Fibroblast of pulmonary artery (primary cell): ENCODE measurements around the gene METTL9.

ENCODE experiments used
- DNase-seq: peaks from one replicate; pipeline ENCODE4 v3.0.0-alpha.2; 2010; ENCODE audit warnings: low read depth
- H3K4me3 ChIP-seq: replicated peaks from 2 replicates; pipeline ENCODE4 v1.5.1; 2011; ENCODE audit warnings: low read depth, mild to moderate bottlenecking, control low read depth, low read length, moderate library complexity
- TF ChIP-seq, protein P1 (sequence below): IDR thresholded peaks from 2 replicates; pipeline ENCODE4 v1.5.1; 2011; ENCODE audit warnings: mild to moderate bottlenecking, control low read depth, low read length, inconsistent platforms; ENCODE audit errors: missing control alignments

The METTL9 gene

DNA sequence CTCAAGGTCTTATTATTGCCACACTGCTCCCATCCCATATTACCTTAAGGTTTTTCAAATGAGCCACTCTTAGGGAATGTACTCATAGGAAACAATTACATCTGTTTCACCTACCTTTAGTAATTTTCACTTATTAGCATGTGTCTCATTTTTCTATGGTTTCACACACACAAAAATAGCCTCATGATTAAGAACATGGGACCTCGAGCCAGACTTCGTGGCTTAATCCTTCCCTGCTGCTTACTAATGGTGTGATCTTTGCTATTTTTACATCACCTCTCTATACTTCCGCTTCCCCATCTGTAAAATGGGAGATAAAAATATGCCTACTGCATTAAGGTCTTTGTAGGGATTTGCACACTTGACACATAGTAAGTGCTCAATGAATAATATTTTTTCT lies 102.9 kb downstream of the METTL9 start:
- no peak overlapping the region for H3K4me3 ChIP-seq
- TF ChIP-seq, protein P1, sequence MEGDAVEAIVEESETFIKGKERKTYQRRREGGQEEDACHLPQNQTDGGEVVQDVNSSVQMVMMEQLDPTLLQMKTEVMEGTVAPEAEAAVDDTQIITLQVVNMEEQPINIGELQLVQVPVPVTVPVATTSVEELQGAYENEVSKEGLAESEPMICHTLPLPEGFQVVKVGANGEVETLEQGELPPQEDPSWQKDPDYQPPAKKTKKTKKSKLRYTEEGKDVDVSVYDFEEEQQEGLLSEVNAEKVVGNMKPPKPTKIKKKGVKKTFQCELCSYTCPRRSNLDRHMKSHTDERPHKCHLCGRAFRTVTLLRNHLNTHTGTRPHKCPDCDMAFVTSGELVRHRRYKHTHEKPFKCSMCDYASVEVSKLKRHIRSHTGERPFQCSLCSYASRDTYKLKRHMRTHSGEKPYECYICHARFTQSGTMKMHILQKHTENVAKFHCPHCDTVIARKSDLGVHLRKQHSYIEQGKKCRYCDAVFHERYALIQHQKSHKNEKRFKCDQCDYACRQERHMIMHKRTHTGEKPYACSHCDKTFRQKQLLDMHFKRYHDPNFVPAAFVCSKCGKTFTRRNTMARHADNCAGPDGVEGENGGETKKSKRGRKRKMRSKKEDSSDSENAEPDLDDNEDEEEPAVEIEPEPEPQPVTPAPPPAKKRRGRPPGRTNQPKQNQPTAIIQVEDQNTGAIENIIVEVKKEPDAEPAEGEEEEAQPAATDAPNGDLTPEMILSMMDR: no peak
- no peak for DNase-seq

GRCh38 chr16:21703156-21703555 lies 103.8 kb downstream of the METTL9 start:
- DNase-seq: no peak
- H3K4me3 ChIP-seq: no peak overlapping the region
- TF ChIP-seq, protein P1: no peak

DNA sequence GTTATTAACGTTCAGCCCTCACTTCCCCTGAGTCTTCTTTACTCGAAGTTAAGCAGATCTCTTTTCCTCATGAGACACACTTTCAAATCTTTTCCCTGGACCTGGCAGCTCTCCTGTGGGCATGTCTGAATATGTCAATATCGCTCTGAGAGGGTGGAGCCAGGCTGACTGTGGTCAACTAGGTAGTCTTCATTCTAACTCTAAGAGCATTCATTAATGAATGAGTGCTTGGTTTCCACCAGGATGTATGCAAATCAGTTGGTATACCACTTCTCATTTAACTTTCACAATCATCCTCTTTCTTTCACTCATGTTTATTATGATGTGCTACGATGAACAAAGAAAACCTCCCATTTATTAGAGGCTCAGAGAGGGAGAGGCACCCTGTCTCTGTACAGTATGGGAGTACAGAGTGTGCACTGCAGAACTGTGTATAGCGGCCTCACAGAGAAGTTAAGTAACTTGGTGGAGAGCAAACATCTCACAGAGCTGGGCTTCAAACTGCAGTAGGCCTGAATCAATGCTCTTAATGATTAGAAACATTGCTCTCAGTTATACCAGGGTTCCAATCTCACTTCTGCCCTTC lies 104.3 kb downstream of the METTL9 start:
- TF ChIP-seq, protein P1: no peak
- no peak overlapping the region for H3K4me3 ChIP-seq
- no peak for DNase-seq

- TF ChIP-seq, protein P1: no peak
These were observed 104.9 kb downstream of the METTL9 start for GRCh38 chr16:21704266-21704665.

GRCh38 chr16:21704733-21705132 lies 105.4 kb downstream of the METTL9 start:
- H3K4me3 ChIP-seq: no peak overlapping the region
- DNase-seq: no peak
- TF ChIP-seq, protein P1: no peak

More at GRCh38 chr16:21704266-21704665, 104.9 kb downstream of the METTL9 start:
- no peak overlapping the region for H3K4me3 ChIP-seq
- no peak for DNase-seq
